ENCODE measurements around the gene STN1. TPM values are rescaled to one million over a fixed set of nuclear protein-coding genes. Genes with fewer than 3 reads are reported as not detected.

Gene STN1
- total and polyA plus RNA-seq, 10 of the 15 experiments (the other 5 are each of a cell fraction or from before 2014, with no cell fraction given) = 22.2 to 31.8 (median 28.5) TPM

DNA sequence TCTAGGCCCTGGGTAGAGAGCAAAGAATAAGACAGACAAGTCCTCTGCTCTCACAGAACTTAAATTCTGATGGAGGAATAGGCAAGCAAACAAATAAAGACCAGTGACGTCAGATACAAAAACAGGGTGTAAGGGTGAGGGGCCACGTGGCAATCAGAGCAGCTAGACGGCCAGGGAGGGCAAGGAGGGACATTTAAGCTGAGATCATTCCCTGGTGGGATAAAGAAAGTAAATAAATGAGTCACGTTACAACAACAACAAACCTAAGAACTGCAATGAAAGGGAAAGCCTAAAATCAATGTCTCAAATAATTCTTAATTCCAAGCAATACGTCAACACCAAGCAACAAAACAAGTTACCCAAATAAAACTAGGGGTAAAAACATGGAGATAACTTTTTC, 21.8 kb downstream of the STN1 start:
- Histone ChIP-seq H3K4me2 (ENCODE audit: control insufficient read depth, insufficient read depth) (no peak overlapping the region), H3K27me3 (replicated peaks in 1 of 2; ENCODE audit: control insufficient read depth in 2 of 2, insufficient read depth in 2 of 2, low read length in 1 of 2) (no peaks in the 10 kb centered on the region), H3K79me2 (ENCODE audit: control insufficient read depth, insufficient read depth, low read length) (no peaks in the 10 kb centered on the region), H3K4me1 (ENCODE audit: control insufficient read depth, insufficient read depth, low read length) (no peaks in the 10 kb centered on the region), H3K9ac (ENCODE audit: control insufficient read depth, insufficient read depth, low read length) (no peak overlapping the region), H3K27ac (ENCODE audit: control insufficient read depth, insufficient read depth) (no peak overlapping the region), H3K9me3 (replicated peaks; ENCODE audit: control insufficient read depth, insufficient read depth, low read length) (no peaks in the 10 kb centered on the region), H3K4me3 (no peak overlapping the region), H2AFZ (ENCODE audit: control insufficient read depth, low read depth, low read length) (no peak overlapping the region), H3K36me3 (ENCODE audit: control insufficient read depth in 2 of 2, insufficient read depth in 2 of 2, low read length in 1 of 2) (peaks cover 9 to 29% of the 10 kb centered on the region in 2 experiments), H4K20me1 (ENCODE audit: control insufficient read depth, insufficient read depth) (no peaks in the 10 kb centered on the region)
- no peak for ATAC-seq
- 93% methylated on average over 5 of the region's 5 CpGs for WGBS (ENCODE audit: insufficient coverage, insufficient replicate concordance, low lambda C conversion rate, missing lambda C conversion rate)
- ChIA-PET POLR2A (no interaction called here), RAD21 (ENCODE audit: unreplicated experiment) (no interaction called here), SMC1A (ENCODE audit: uncharacterized antibody, unreplicated experiment) (no interaction called here), CTCF (no interaction called here)
- TF ChIP-seq, protein P1, sequence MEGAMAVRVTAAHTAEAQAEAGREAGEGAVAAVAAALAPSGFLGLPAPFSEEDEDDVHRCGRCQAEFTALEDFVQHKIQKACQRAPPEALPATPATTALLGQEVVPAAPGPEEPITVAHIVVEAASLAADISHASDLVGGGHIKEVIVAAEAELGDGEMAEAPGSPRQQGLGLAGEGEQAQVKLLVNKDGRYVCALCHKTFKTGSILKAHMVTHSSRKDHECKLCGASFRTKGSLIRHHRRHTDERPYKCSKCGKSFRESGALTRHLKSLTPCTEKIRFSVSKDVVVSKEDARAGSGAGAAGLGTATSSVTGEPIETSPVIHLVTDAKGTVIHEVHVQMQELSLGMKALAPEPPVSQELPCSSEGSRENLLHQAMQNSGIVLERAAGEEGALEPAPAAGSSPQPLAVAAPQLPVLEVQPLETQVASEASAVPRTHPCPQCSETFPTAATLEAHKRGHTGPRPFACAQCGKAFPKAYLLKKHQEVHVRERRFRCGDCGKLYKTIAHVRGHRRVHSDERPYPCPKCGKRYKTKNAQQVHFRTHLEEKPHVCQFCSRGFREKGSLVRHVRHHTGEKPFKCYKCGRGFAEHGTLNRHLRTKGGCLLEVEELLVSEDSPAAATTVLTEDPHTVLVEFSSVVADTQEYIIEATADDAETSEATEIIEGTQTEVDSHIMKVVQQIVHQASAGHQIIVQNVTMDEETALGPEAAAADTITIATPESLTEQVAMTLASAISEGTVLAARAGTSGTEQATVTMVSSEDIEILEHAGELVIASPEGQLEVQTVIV (IDR thresholded peaks at IDR 0.05; ENCODE audit: borderline replicate concordance, partially characterized antibody) = no peak
- no peak for TF ChIP-seq SP1 (IDR thresholded peaks at IDR 0.05; ENCODE audit: low read depth, low read length)
- no peak for TF ChIP-seq JUND (IDR thresholded peaks at IDR 0.05; ENCODE audit: low read depth, low read length)
- DNase-seq (ENCODE audit: low read depth, low spot score) = no peak
- in situ Hi-C loops (cut with MboI) (no loop called here), intact Hi-C loops (cut with micrococcal nuclease; ENCODE audit: unreplicated experiment) (no loop called here)
- FAIRE-seq = no peak
- no TSS peak for BruUV-seq (replicated peaks)

DNA sequence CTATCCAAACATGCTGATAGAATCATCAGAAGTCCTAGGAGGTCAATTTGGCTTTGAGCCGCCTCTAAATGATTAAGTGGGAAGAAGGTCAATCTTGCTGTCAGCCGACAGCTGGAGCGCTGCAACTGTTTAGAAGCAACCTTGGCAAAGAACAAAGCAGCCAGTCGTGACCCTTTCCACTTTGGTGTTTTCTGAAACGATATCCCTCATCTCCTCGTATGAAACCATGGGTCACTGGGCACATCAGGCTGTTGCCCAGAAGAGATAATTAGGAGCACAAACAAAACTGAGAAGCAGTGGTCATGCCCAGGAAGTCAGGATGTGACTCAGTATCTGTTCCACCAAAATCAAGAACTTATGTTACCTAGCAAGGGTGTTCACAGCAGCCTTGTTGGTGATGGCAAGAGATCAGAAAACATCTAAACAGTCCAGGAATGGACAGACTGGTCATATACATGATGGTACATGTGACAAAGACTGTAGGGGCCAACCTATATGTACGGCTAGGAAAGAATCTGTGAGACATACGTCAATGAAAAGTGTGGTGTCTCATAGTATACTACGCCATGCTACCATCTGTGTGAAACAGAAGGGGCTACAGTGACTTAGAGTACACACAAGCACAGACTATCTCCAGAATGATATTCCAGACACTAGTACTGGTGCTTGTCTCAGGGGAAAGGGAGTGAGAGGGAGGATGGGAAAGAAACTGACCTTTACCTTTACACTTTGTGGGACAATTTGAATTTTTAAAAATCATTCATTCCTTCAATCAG, 22.4 kb downstream of the STN1 start:
- BruUV-seq (replicated peaks) = no TSS peak
- in situ Hi-C loops (cut with MboI) = no loop called here
- no peak overlapping the region for H3K9ac ChIP-seq (ENCODE audit: control insufficient read depth, insufficient read depth, low read length)
- ChIA-PET CTCF (interaction anchor here (1.0 to 1.6 kb wide), 4 partner anchors 10 to 227 kb away, joined by 3 to 7 read pairs (median 4); partner anchors contain the start of gene SFR1), SMC1A (ENCODE audit: uncharacterized antibody, unreplicated experiment) (interaction anchor here (1.2 to 1.8 kb wide), 3 partner anchors 69 to 228 kb away, joined by 3 to 5 read pairs (median 3); partner anchors contain the start of gene SFR1), POLR2A (no interaction called here), RAD21 (ENCODE audit: unreplicated experiment) (no interaction called here)
- no peak for DNase-seq (ENCODE audit: low read depth, low spot score)
- H3K27ac ChIP-seq (ENCODE audit: control insufficient read depth, insufficient read depth) = no peak overlapping the region
- FAIRE-seq = no peak
- WGBS (ENCODE audit: insufficient coverage, insufficient replicate concordance, low lambda C conversion rate, missing lambda C conversion rate) = 74% methylated on average over 9 of the region's 9 CpGs
- H3K4me2 ChIP-seq (ENCODE audit: control insufficient read depth, insufficient read depth) = no peak overlapping the region
- no peak overlapping the region for H3K4me3 ChIP-seq
- no peak for ATAC-seq
- no peaks in the 10 kb centered on the region for H4K20me1 ChIP-seq (ENCODE audit: control insufficient read depth, insufficient read depth)
- no peaks in the 10 kb centered on the region for H3K9me3 ChIP-seq (replicated peaks; ENCODE audit: control insufficient read depth, insufficient read depth, low read length)
- peaks cover 9 to 33% of the 10 kb centered on the region in 2 experiments for H3K36me3 ChIP-seq (ENCODE audit: control insufficient read depth in 2 of 2, insufficient read depth in 2 of 2, low read length in 1 of 2)
- TF ChIP-seq, protein P2, sequence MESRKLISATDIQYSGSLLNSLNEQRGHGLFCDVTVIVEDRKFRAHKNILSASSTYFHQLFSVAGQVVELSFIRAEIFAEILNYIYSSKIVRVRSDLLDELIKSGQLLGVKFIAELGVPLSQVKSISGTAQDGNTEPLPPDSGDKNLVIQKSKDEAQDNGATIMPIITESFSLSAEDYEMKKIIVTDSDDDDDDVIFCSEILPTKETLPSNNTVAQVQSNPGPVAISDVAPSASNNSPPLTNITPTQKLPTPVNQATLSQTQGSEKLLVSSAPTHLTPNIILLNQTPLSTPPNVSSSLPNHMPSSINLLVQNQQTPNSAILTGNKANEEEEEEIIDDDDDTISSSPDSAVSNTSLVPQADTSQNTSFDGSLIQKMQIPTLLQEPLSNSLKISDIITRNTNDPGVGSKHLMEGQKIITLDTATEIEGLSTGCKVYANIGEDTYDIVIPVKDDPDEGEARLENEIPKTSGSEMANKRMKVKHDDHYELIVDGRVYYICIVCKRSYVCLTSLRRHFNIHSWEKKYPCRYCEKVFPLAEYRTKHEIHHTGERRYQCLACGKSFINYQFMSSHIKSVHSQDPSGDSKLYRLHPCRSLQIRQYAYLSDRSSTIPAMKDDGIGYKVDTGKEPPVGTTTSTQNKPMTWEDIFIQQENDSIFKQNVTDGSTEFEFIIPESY (IDR thresholded peaks at IDR 0.05) = no peak
- no peaks in the 10 kb centered on the region for H3K79me2 ChIP-seq (ENCODE audit: control insufficient read depth, insufficient read depth, low read length)
- no peaks in the 10 kb centered on the region for H3K27me3 ChIP-seq (replicated peaks in 1 of 2; ENCODE audit: control insufficient read depth in 2 of 2, insufficient read depth in 2 of 2, low read length in 1 of 2)
- H2AFZ ChIP-seq (ENCODE audit: control insufficient read depth, low read depth, low read length) = no peak overlapping the region
- intact Hi-C loops (cut with micrococcal nuclease; ENCODE audit: unreplicated experiment) = no loop called here
- H3K4me1 ChIP-seq (ENCODE audit: control insufficient read depth, insufficient read depth, low read length) = no peaks in the 10 kb centered on the region

Measured in GM12878 (cell line).